Measurements from ENCODE around the gene COX6A2.

DNA sequence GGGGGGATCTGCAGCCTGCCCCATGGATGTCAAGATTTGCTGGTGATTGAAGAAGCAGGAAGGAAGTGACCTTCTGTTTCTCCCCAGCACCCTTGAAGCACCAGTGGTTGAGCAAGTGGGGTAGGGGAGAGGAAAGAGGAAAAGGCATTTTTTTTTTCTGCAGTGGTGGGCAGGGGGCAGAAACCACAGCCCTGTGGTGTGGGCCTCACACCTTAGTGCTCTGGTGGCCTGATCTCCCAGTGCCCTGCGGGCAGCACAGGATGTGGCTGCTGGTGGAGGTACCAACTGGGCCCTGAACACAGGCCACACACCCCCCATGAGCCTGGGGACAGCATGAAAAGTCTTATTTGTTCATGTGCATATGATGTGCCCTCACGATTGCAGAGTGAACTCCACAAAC lies 28.0 kb downstream of the COX6A2 start:
- no peak for TF ChIP-seq TAF1 (IDR thresholded peaks at IDR 0.05; ENCODE audit: borderline replicate concordance, low read depth, low read length)
- TF ChIP-seq POLR2AphosphoS5 (IDR thresholded peaks at IDR 0.05; ENCODE audit: low read depth, low read length) = no peak
- TF ChIP-seq POLR2A (IDR thresholded peaks at IDR 0.05; ENCODE audit: low read depth, low read length) = no peak

All from GM12892 (cell line).